GM12875 (cell line): ENCODE data around the gene RNU6-1.

Source experiments
- H3K4me3 ChIP-seq: one replicate; pipeline ENCODE4 v1.5.1; 2011; ENCODE audit warnings: low read depth, low read length, control low read depth
- TF ChIP-seq, protein P1 (sequence below): IDR thresholded peaks from 2 replicates; pipeline ENCODE4 v1.5.1; 2011; ENCODE audit warnings: low read depth, mild to moderate bottlenecking, control low read depth, inconsistent platforms, low read length, moderate library complexity, borderline replicate concordance; ENCODE audit not compliant: insufficient read depth

Gene RNU6-1

GRCh38 chr15:67870868-67871408, 31.1 kb upstream of the RNU6-1 start:
- no peak overlapping the region for H3K4me3 ChIP-seq
- TF ChIP-seq, protein P1, sequence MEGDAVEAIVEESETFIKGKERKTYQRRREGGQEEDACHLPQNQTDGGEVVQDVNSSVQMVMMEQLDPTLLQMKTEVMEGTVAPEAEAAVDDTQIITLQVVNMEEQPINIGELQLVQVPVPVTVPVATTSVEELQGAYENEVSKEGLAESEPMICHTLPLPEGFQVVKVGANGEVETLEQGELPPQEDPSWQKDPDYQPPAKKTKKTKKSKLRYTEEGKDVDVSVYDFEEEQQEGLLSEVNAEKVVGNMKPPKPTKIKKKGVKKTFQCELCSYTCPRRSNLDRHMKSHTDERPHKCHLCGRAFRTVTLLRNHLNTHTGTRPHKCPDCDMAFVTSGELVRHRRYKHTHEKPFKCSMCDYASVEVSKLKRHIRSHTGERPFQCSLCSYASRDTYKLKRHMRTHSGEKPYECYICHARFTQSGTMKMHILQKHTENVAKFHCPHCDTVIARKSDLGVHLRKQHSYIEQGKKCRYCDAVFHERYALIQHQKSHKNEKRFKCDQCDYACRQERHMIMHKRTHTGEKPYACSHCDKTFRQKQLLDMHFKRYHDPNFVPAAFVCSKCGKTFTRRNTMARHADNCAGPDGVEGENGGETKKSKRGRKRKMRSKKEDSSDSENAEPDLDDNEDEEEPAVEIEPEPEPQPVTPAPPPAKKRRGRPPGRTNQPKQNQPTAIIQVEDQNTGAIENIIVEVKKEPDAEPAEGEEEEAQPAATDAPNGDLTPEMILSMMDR, result no peak

DNA sequence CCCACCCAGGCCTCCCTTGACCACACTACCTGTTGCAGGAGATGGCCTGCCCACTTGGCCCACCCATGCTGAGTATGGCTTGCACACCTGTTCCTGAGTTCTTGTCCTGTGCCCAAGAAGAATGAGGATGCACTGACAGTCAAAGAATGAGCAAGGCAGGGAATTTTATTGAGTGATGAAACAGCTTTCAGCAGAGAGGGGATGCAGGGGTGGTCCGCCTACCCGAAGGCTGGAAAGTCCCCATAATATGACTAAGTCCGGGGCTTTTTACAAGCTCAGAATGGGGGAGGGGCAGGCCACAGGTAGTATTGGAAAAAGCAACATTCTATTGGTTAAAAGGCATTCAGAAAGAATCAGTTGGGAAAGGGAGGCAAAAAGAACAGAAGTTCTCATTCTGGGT, 29.9 kb upstream of the RNU6-1 start:
- TF ChIP-seq, protein P1, result no peak
- H3K4me3 ChIP-seq, result no peak overlapping the region

DNA sequence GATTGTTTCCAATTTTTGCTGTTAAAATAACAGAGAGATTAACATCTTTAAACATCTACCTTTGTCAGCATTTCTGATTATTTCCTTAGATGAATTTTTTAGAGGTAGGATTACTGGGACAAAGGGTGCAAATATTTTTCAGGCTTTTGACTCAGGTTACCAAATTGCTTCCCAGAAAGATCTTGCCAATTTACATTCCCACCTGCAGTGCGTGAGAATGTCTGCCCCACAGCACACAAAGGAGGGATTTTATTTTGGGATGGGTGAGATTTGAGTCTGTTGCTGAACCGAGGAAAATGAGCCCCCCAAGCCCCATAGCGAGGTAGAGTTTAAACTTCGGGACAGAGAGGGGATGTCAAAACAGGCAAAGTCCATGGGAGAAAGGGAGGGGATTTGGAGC, 25.9 kb upstream of the RNU6-1 start:
- TF ChIP-seq, protein P1, result no peak
- no peak overlapping the region for H3K4me3 ChIP-seq

DNA sequence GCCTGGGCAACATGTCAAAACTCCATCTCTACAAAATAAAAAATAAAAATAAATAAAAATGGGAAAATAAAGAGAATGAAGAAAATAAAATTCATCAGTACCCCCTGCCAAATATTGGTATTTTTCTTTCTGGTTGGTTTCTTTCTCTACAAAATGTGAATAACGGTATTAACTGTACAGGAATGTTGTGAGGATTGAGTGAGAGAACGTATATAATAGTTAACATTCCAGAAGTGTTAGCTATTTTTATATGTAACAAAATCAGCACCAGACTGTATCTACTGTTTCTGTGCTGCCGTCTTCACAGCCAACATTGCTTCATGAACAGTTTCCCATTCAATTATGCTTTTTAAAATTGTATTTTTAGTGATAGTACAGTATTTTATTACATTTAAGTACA, 25.5 kb upstream of the RNU6-1 start:
- no peak overlapping the region for H3K4me3 ChIP-seq
- TF ChIP-seq, protein P1, result no peak

DNA sequence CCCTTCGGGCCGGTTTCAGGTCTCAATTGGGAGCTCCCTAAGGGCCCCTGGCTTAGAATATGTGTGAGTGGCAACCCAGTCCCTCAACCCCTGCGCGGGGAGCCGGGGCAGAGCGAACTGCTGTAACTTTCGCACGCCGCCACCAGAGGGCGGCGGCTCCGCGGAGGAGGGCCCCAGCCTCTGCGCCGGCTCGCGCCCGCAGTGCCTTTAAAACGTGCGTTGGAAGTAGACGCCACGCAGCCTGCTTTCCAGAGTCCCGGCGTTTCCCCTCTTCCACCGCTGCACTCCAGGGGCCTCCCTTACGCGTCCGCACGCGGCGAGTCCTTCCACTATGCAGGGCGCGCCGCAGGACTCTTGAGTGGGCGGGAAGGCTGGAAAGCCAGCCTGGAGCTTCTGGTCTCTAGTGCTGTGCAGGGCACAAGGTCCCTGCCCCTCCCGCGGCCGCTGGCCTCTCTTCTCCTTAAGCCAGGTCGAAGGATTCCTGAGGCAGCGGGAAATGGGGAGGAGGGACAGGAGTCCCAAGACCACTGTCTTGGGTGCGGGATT, 23.7 kb upstream of the RNU6-1 start:
- peak overlapping the region; percentile 28 for H3K4me3 ChIP-seq
- TF ChIP-seq, protein P1, result peak; percentile 90

DNA sequence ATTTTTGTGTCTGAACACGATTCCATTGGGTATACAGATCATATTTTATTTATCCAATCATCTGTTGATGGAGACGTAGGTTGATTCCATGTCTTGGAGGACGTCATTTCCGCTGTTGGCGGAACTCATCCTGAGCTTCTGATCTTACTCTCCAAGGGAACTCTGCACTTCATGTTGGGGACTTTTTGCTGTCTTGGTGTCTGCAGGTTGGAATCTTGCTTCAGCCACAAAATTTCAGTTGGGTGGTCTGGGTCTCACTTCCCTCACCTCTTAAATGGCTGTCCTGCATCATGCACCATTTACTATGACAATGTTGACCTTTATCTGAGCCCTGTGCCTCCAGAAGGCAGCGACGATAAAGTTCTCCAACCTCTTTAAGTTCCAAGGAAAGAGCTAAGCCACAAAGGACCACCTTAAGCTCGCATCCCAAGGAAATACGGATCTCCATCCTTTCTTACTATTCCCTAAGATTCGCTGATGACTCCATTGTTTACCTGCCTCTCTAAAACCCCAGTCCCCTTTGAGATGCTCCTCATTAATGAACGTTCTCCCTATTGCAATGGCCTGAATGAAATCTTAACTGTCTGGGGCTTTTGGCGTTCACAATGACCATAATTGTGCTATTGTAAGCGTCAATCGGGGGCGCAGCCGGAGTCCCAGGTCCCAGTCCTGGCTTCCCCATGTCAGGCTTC, 23.1 kb upstream of the RNU6-1 start:
- TF ChIP-seq, protein P1, result no peak
- H3K4me3 ChIP-seq, result peak overlapping the region; percentile 28

GRCh38 chr15:67861983-67862382, 22.1 kb upstream of the RNU6-1 start:
- TF ChIP-seq, protein P1, result no peak
- H3K4me3 ChIP-seq, result no peak overlapping the region
